Loucy (cell line): ENCODE results near the gene MISP3.

ENCODE experiments used
- CTCF ChIP-seq: fragments of 200-600 bp; sonication (generic); conservative IDR thresholded peaks from 2 replicates; pipeline ENCODE4 v1.5.1; 2014; ENCODE audit warnings: mild to moderate bottlenecking, antibody characterized with exemption, low read length
- EZH2phosphoT487 ChIP-seq: fragments of 200-600 bp; IDR thresholded peaks from 2 replicates; pipeline ENCODE4 v1.6.1; 2018; ENCODE audit warnings: antibody characterized with exemption, mild to moderate bottlenecking, moderate library complexity, borderline replicate concordance

DNA sequence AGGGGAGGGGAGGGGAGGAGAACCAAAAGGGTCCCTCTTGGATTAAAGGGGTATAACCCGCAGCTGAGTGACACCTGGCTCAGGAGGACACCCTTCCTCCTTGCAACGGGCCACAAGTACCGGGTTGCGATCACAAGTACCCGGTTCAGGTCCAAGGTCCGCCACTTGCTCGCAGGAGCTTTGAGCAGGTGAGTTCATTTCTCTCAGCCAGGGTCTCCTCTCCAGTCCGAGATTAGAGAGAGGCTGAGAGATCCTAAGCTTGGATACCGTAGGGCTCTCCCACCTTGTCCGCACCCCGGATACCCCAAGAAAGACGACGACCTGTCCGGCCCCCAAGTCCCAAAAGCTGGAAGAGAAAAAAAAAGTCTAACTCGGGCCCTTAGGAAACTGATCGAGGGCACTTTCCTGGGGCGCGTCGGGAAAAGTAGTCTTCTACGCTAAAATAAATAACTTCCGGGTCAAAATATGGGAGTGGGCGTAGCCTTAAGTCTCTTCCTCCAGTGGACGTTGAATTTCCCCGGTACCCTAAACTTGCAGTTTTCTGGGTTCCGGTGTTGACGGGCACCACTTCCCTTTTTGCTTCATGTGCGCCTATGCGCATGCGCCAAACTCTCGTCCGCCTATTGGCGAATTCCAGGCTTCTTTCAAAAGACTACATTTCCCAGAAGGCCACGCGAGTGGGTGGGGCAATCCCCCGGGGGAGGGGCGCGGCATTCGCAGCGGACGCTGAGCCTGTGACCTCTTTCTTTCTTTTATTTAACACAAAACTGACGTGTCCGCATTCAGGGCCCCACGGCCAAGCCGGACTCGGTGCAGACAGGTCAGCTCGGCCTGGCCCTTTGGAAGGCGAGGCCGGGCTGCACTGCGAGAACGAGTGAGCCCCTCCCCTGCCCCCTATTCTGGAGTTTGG lies 8.6 kb downstream of the MISP3 start:
- no peak for TF ChIP-seq CTCF
- TF ChIP-seq EZH2phosphoT487: no peak
